ENCODE results near the gene MTUS2.

DNA sequence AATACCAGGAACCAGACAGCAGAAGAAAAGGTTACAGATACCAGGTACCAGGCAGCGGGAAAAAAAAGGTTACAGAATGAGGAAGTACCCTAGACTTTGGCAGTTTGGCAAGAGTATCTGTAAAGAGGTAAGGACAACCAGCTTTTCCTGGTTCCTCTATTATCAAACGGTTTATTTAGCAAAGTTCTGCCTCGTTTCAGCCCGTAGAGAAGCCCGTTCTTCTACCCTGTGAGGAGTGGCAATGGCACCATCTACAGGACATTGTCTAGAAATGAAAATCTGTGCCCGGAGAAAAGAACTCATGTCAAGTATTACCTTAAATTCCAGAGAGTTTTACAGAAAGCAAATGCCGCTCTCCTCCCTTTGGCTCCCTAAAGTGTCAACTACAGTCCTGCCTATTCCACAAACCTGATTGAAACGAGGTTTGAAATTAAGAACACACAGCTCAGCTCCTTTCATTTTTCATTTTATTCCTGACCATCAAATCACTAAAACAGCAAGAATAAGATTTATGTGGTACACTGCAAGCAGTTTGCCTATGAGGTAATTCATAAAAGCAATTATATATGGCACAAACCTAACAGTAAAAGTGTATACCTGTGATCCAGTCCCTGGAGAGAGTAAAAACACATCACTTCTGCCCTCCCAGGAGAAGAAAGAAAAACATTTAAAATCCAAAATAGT, 549.1 kb downstream of the MTUS2 start:
- TF ChIP-seq CTCF (conservative IDR thresholded peaks at IDR 0.05 in 1 of 2, IDR thresholded peaks at IDR 0.05 in 1 of 2; ENCODE audit: extremely low read depth in 1 of 2, insufficient read depth in 1 of 2, low read depth in 1 of 2, low read length in 2 of 2) (peak; percentile 39 to 63), EZH2 (IDR thresholded peaks at IDR 0.05; ENCODE audit: borderline replicate concordance, low read length) (no peak)

Data from mammary epithelial cell (primary cell).